IPS-20b (cell line): ENCODE measurements around the gene NFKBIE.
"Not testable (repeated sequence)": the region's sequence is repeated elsewhere in the genome, so short reads cannot be mapped to it uniquely, and the experiment has no call there.

Experiments
- H3K27ac ChIP-seq: one replicate; pipeline ENCODE4 v1.5.1; 2013; ENCODE audit warnings: low read length
- H3K27me3 ChIP-seq: 2 replicates; pipeline ENCODE4 v1.6.1; 2013; ENCODE audit warnings: mild to moderate bottlenecking, low read length, inconsistent platforms; ENCODE audit not compliant: insufficient read depth
- H3K36me3 ChIP-seq: 2 replicates; pipeline ENCODE4 v1.6.1; 2013; ENCODE audit warnings: low read depth, mild to moderate bottlenecking, inconsistent platforms, low read length, moderate library complexity; ENCODE audit not compliant: insufficient read depth
- H3K4me1 ChIP-seq: 2 replicates; pipeline ENCODE4 v1.6.1; 2013; ENCODE audit warnings: mild to moderate bottlenecking, control low read depth, inconsistent platforms, low read length, moderate library complexity; ENCODE audit not compliant: insufficient read depth
- H3K4me3 ChIP-seq: 2 replicates; pipeline ENCODE4 v1.5.1; 2013; ENCODE audit warnings: mild to moderate bottlenecking, low read length, inconsistent platforms
- H3K9ac ChIP-seq: 2 replicates; pipeline ENCODE4 v1.6.1; 2013; ENCODE audit warnings: low read depth, mild to moderate bottlenecking, inconsistent platforms, low read length, moderate library complexity
- H3K9me3 ChIP-seq: 2 replicates; pipeline ENCODE4 v1.6.1; 2013; ENCODE audit warnings: mild to moderate bottlenecking, low read depth, low read length, inconsistent platforms; ENCODE audit not compliant: insufficient read depth

The NFKBIE gene

DNA sequence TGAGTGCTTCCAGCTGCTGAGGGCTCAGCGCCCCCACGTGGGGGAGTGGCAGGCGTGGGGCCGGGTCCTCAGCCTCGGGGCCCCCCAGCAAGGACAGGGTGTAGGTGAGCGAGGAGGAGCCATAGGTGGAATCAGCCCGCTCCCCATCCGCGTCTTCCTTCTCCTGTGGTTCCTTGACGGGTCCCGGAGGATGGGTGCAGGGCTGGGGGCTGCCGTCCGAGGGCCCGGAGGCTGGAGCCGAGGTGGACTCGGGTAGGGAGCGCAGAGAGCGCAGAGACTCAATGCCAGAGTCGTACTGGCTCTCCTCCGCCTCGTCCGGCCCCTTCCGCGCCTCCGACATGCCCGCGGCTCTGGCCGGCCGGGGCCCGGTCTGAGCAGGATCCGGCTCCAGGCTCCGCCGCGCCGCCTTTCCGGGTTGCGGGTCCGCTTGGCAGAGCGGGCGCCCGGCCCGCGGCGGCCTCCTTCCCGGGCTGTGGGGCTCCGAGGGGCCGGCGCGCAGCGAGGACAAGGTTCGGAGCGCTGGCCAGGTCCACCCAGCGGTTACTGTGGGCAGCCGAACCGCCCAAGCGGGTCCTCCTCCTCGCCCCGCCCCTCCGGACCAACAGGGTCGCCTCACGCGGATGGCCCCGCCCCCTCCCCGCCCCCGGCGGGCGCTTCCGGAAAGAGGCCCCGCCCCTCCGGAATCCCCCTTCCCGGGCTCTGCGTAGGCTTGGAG, at the start of gene NFKBIE:
Gene NFKBIE, minus strand, starts transcription at position 545 of the 715 bp plus-strand sequence. Its CDS starts 205 bp downstream, at position 340.
- Histone ChIP-seq H3K4me1 (peaks cover 39% of the 10 kb centered on the region), H3K9ac (peak within 1 kb of the TSS; percentile 77; the same call in 1 of the 2 replicates), H3K4me3 (peak within 1 kb of the TSS; percentile 85), H3K36me3 (peaks cover 14% of the 10 kb centered on the region), H3K9me3 (no peaks in the 10 kb centered on the region), H3K27ac (no peak within 1 kb of the TSS), H3K27me3 (peaks cover 25% of the 10 kb centered on the region)

DNA sequence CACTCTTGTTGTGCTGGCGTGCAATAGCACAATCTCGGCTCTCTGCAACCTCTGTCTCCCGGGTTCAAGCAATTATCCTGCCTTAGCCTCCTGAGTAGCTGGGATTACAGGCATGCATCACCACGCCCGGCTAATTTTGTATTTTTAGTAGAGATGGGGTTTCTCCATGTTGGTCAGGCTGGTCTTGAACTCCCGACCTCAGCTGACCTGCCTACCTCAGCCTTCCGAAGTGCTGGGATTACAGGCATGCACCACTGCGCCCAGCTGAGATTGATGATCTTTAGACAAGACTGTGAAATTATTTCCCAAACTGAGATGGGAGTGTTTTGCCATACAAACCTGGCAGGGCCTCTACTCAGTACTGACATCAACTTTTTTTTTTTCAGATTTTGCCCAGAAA, 49.3 kb upstream of the NFKBIE start:
- not testable (repeated sequence) for H3K9me3 ChIP-seq, H3K9ac ChIP-seq, H3K27ac ChIP-seq, H3K27me3 ChIP-seq, H3K4me1 ChIP-seq, H3K4me3 ChIP-seq
- H3K36me3 ChIP-seq, result peaks cover 21% of the 10 kb centered on the region

DNA sequence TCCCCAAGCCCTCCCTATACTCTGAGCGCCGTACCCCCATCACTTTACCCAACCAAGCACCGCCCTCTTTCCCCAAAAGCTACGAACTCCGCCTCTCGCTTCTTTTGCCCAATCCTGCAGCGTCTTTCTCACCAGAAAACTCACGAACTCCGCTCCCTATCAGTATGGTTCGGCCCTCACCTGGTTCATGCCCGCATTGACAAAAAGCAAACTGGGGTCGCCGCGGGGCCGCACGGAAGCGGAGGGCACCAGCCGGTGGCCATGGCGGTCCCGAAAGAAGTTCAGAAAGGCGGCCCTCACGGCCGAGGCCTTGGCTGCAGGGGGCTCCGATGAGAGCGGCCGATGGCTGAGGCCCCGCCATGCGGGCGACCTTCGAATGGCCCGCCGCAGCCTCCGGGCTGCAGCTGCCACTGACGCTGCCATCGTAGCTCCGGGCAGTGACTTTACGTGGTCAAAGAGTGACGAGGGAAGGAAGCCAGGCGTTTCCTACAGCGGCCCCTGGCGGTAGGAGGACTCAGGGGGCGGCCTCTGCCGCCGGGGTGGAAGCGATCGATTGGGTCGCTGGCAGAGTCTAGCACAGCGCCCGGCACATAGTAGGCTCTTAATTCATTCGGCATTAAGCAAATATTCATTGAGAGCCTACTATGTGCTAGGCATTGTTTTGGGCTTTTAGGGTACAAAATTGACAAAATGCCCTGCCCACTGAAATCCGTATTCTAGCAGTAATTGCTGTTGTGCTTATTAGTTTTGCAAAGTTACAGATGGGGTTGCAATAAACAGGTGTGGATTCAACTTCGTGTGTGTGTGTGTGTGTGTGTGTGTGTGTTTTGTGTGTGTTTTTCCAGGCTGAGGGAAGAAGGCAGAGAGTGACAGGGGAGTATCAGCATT, 47.8 kb upstream of the NFKBIE start, which contains the start of gene AARS2:
Gene AARS2, minus strand, starts transcription at position 447 of the 888 bp plus-strand sequence. Its CDS starts 24 bp downstream, at position 423.
- no peaks in the 10 kb centered on the region for H3K9me3 ChIP-seq
- H3K27ac ChIP-seq, result no peak within 1 kb of the TSS
- no peaks in the 10 kb centered on the region for H3K27me3 ChIP-seq
- H3K4me1 ChIP-seq, result no peaks in the 10 kb centered on the region
- H3K36me3 ChIP-seq, result peaks cover 35% of the 10 kb centered on the region
- peak within 1 kb of the TSS; percentile 74 for H3K4me3 ChIP-seq
- peak within 1 kb of the TSS; percentile 80 for H3K9ac ChIP-seq

DNA sequence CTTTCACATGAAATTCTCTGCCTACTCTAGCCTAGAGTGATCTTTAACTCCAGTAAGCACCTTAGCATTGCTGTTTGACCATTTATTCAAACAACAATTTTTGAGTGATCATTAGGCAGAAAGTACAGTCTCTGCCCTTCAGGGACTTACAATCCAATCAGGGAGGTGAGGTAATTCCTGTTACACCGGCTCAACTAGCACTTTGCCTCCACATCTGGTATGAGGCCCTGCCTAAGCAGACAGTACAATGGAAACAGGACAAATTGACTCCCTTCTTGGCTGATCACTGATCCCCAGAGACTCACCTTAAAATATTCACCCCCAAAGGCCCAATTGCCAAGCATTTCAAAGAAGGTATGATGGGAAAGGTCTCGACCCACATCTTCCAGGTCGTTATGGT, 46.4 kb upstream of the NFKBIE start:
- peak overlapping the region; percentile 74; the same call in 1 of the 2 replicates for H3K4me3 ChIP-seq
- no peak overlapping the region for H3K9ac ChIP-seq
- H3K9me3 ChIP-seq, result no peaks in the 10 kb centered on the region
- H3K36me3 ChIP-seq, result peaks cover 48% of the 10 kb centered on the region
- no peak overlapping the region for H3K27ac ChIP-seq
- H3K4me1 ChIP-seq, result no peaks in the 10 kb centered on the region
- no peaks in the 10 kb centered on the region for H3K27me3 ChIP-seq

- peaks cover 53% of the 10 kb centered on the region for H3K36me3 ChIP-seq
These were observed 46.0 kb upstream of the NFKBIE start for GRCh38 chr6:44311304-44311703.

DNA sequence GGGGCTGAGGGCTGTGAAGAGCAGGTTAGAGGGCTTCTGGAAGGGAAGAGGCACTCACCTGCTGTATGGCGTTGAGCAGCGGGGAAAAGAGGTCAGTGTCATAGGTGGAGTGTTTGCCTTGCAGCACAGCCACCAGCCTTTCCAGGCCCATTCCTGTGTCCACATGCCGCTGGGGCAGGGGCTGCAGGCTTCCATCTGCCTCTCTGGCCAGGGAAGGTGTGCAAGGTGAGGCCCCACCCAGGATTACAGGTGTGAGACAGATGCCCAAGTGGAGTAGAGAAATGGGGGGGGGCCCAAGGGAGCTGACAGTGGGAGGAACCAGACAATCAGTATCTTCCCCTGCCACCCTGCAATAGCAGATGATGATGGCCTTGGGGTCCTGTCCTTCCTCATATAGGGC, 44.9 kb upstream of the NFKBIE start:
- Histone ChIP-seq H3K27ac (no peak overlapping the region), H3K9ac (no peak overlapping the region), H3K36me3 (peaks cover 64% of the 10 kb centered on the region), H3K9me3 (no peaks in the 10 kb centered on the region), H3K4me3 (no peak overlapping the region), H3K27me3 (no peaks in the 10 kb centered on the region), H3K4me1 (no peaks in the 10 kb centered on the region)

More at GRCh38 chr6:44311304-44311703, 46.0 kb upstream of the NFKBIE start:
- Histone ChIP-seq H3K9ac (no peak overlapping the region), H3K4me1 (no peaks in the 10 kb centered on the region), H3K27me3 (no peaks in the 10 kb centered on the region), H3K9me3 (no peaks in the 10 kb centered on the region), H3K27ac (no peak overlapping the region), H3K4me3 (no peak overlapping the region)

DNA sequence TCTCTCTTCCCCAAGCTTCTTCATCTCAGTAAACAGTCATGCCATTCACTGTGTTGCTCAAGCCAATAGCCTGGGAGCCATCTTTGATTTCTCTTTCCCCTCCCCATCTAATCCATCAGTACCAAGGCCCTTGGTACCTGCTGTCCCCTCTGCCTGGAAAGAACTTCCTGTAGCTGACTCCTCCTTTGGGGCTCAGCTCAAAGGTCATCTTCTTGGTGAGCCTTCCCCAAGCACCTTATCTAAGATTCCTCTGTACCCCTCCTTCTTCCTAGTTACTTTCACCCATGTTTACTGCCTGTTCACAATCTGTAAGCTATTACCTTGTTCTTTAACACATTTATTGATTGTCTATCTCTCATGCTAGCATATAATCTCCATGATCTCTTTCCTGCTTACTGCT, 44.3 kb upstream of the NFKBIE start:
- Histone ChIP-seq H3K9ac (no peak overlapping the region), H3K4me3 (no peak overlapping the region), H3K9me3 (no peaks in the 10 kb centered on the region), H3K4me1 (no peaks in the 10 kb centered on the region), H3K36me3 (peaks cover 70% of the 10 kb centered on the region), H3K27ac (no peak overlapping the region), H3K27me3 (no peaks in the 10 kb centered on the region)

- Histone ChIP-seq H3K27me3 (no peaks in the 10 kb centered on the region), H3K36me3 (peaks cover 75% of the 10 kb centered on the region), H3K27ac (no peak overlapping the region), H3K9ac (no peak overlapping the region), H3K9me3 (no peaks in the 10 kb centered on the region), H3K4me3 (no peak overlapping the region), H3K4me1 (no peaks in the 10 kb centered on the region)
These were observed 43.7 kb upstream of the NFKBIE start for GRCh38 chr6:44309092-44309491.

- Histone ChIP-seq H3K4me1 (no peaks in the 10 kb centered on the region), H3K36me3 (peaks cover 94% of the 10 kb centered on the region), H3K27me3 (no peaks in the 10 kb centered on the region), H3K9me3 (no peaks in the 10 kb centered on the region), H3K9ac (no peak overlapping the region), H3K4me3 (no peak overlapping the region), H3K27ac (no peak overlapping the region)
These were observed 41.9 kb upstream of the NFKBIE start for GRCh38 chr6:44307217-44307616.

DNA sequence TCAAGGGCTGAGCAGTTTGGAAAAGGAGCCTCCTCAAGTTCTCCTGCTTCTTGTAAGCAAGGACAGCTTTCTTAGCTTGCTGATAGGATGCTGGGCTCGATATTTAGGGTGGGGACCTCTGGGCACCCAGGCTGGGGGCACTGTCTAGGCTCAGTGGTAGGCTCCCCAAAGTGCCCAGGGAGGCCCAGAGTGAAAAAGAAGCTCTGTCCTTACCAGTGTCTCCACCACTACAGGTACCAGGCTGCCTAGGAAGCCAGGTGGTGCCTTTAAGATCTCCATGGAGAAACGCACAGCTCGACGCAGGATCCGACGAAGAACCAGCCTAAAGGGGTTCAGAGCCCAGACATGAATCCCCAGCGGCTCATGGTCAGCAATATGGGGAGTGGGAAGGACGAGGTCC, 41.4 kb upstream of the NFKBIE start:
- no peaks in the 10 kb centered on the region for H3K4me1 ChIP-seq
- H3K27me3 ChIP-seq, result no peaks in the 10 kb centered on the region
- no peak overlapping the region for H3K4me3 ChIP-seq
- H3K9me3 ChIP-seq, result no peaks in the 10 kb centered on the region
- H3K9ac ChIP-seq, result no peak overlapping the region
- H3K27ac ChIP-seq, result no peak overlapping the region
- H3K36me3 ChIP-seq, result peaks cover 98% of the 10 kb centered on the region

GRCh38 chr6:44305200-44305725, 39.9 kb upstream of the NFKBIE start:
- H3K9me3 ChIP-seq, result no peaks in the 10 kb centered on the region
- no peak overlapping the region for H3K27ac ChIP-seq
- peaks cover 98% of the 10 kb centered on the region for H3K36me3 ChIP-seq
- no peaks in the 10 kb centered on the region for H3K27me3 ChIP-seq
- H3K9ac ChIP-seq, result no peak overlapping the region
- no peak overlapping the region for H3K4me3 ChIP-seq
- no peaks in the 10 kb centered on the region for H3K4me1 ChIP-seq
